ENCODE data around the gene ISM1.
A peak's percentile ranks its signal among the peaks of the same experiment; 100 is the strongest.

ISM1 gene

DNA sequence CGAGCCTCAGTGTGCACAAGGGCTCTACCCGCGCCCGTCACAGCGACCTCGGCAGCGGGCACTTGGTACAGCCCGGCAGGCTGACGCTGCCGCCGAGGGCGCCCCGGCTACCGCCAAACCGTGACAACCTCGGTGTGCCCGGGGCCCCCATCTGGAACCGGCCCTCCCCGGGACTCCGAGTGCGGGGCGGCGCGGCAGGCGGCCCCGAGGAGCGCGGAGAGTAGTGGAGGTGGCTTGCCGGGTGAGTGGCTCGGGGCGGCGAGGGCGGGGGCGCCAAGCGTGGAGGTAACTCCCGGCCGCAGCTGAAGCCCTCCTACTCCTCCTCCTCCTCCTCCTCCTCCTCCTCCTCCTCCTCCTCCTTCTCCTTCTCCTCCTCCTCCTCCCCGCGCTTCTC lies at the start of gene ISM1:
ISM1 (plus strand) TSS at position 371 of the 394 bp plus-strand sequence. CDS start 503 bp downstream, outside the sequence.
- Mint-ChIP-seq H3K27me3 (peaks cover 53 to 63% of the 10 kb centered on the region in 2 donors), H3K27ac (no peak within 1 kb of the TSS), H3K36me3 (no peaks in the 10 kb centered on the region), H3K4me3 (peak within 1 kb of the TSS; percentile 74 to 77), H3K9me3 (no peaks in the 10 kb centered on the region), H3K4me1 (peaks cover 9 to 22% of the 10 kb centered on the region in 2 donors)
- peak; percentile 29 to 54 for ATAC-seq (replicated peaks)
- DNase-seq, result peak; percentile 1

DNA sequence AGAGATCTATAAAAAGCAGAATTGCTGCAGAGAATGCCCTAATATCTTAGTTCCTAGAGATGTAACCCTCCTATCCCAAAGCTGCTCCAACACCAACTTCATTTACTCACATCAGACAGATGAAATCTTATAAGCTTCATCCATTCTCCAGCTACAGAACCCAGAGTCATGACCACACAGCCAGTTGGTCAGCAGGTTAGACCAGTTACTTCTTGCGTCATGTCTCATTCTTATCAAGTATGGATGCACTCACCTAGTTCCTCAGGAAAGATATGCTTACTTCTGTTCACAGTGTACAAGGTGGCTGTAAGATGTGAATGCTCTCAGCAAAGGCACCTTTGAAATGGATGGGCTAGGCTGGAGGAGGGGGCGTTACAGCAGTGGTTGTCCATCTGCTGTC lies 47.9 kb upstream of the ISM1 start:
- Mint-ChIP-seq H3K27ac (no peak overlapping the region), H3K9me3 (peaks cover 9 to 12% of the 10 kb centered on the region in 2 donors), H3K27me3 (peaks cover 12 to 13% of the 10 kb centered on the region in 2 donors), H3K36me3 (no peaks in the 10 kb centered on the region), H3K4me3 (no peak overlapping the region), H3K4me1 (no peaks in the 10 kb centered on the region)
- ATAC-seq (replicated peaks) (no peak), DNase-seq (no peak)

DNA sequence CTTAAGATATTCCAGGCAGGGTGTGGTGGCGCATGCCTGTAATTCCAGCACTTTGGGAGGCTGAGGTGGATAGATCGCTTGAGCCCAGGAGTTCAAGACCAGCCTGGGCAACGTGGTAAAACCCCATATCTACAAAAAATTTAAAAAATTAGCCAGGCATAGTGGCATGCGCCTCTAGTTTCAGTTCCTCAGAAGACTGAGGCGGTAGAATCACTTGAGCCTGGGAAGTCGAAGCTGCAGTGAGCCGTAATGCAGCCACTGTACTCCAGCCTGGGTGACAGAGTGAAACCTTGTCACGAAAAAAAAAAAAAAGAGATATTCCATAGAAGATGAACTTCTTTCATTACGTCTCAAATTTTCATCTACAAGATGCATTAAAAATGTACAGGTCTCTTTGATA lies 46.7 kb upstream of the ISM1 start:
- Mint-ChIP-seq H3K4me3 (no peak overlapping the region), H3K27me3 (peaks cover 9 to 13% of the 10 kb centered on the region in 2 donors), H3K9me3 (peaks cover 12 to 14% of the 10 kb centered on the region in 2 donors)

DNA sequence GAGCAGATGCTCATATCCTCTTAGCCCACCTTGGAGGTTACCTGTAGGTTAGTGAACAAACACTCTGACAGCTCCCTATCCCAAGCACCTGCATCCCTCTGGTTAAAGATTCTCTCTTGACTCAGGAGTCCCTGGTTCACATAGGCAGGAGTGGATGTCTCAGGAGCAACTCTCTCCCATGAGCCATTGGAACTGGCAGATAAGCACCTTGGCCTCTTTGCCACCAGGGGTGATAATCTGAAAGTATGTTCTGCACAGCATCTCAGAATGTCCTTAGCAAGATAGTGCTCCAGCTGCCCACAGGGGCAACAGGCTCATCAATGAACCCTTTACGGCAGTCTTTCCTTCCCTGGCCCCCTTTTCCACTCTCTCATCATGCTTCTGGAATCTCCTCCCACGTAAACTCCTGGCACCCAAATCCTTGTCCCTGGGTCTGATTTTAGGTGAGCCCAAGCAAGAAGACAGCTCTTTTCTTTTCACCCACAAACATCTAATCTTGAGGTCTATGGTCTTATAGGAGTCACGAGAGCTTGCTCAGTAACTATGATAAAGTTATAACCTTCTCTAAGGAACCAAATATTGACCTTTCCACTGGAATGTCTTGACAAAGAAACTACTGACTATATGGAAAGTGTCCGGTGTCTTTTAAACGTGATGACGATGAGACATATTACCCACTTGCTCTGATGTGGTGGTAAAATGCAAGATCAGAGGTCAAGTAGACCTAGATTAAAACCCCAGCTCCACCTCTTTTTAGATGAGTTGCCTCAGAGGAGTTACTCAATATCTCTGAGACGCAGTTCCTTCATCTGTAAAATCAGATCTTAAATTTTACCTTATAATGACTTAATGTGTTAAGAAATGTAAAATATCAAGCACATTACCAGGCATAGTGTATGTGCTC lies 39.8 kb upstream of the ISM1 start:
- ATAC-seq (replicated peaks) (no peak), DNase-seq (no peak)
- H3K36me3 Mint-ChIP-seq, result no peaks in the 10 kb centered on the region
- no peak overlapping the region for H3K27ac Mint-ChIP-seq
- peaks cover 14 to 16% of the 10 kb centered on the region in 2 donors for H3K27me3 Mint-ChIP-seq
- H3K9me3 Mint-ChIP-seq, result peaks cover 8 to 14% of the 10 kb centered on the region in 2 donors
- no peaks in the 10 kb centered on the region for H3K4me1 Mint-ChIP-seq
- H3K4me3 Mint-ChIP-seq, result no peak overlapping the region

More for the DNA sequence above, 46.7 kb upstream of the ISM1 start:
- ATAC-seq (replicated peaks) (peak in 1 of 2 donors; percentile 36), DNase-seq (no peak)
- Mint-ChIP-seq H3K4me1 (no peaks in the 10 kb centered on the region), H3K27ac (no peak overlapping the region), H3K36me3 (no peaks in the 10 kb centered on the region)

DNA sequence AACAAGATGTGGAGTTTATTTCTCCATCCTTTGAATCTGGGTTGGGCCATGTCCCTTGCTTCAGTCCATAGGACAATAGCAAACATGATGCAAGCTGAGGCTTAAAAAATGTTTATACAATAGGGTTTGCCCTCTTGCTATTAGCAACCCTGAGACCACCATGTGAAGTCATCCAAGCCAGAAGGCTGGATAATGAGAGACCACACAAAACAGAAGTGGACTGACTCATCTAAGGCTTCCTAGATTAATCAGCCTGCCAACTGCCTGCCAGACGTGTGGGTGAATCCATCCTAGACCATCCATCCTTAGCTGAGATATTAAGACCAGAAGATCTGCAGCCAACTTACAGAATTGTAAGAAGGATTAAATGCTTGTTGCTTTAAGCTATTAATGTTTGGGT lies 38.1 kb upstream of the ISM1 start:
- ATAC-seq (replicated peaks), result peak in 1 of 2 donors; percentile 31
- H3K27me3 Mint-ChIP-seq, result peaks cover 14 to 19% of the 10 kb centered on the region in 2 donors

DNA sequence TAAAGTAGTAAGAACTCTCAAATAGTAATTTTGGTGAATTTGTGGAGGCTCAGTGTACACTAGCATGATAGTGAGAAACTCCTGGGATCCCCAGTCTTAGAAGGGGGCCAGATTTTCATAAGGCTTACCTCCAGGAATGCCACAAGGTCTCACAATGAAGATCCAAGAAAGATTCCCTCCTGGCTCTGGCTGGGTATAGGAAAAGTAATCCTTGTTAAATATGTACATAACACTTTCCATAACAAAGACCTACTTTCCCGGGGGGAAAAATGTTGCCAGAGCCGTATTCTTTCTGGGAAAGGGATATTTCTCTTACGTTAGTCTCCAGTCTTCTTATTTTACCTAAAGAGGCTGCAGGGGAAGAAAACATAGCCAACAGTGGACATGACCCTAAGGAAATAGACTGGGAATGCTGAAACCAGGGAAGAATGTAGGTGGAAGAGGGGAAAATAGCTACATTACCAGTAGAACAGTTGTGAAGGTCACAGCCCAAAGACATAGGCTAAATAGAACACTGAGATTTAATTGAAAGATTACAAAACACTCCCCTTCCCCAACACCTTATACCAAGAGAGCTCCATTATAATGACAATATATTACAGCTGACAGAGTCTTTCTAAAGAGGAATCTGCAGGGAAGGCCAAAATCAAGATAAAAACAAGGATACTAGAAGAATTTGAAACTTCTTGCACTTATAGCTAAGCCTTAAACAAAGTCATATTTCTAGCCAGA lies 34.9 kb upstream of the ISM1 start:
- H3K27me3 Mint-ChIP-seq, result peaks cover 14 to 17% of the 10 kb centered on the region in 2 donors
- peaks cover 0 to 3% of the 10 kb centered on the region in 2 donors for H3K36me3 Mint-ChIP-seq
- peaks cover 12% of the 10 kb centered on the region in 2 donors for H3K9me3 Mint-ChIP-seq
- no peak overlapping the region for H3K27ac Mint-ChIP-seq
- no peak for ATAC-seq (replicated peaks)
- H3K4me3 Mint-ChIP-seq, result no peak overlapping the region
- DNase-seq, result no peak
- no peaks in the 10 kb centered on the region for H3K4me1 Mint-ChIP-seq

More for the DNA sequence above, 38.1 kb upstream of the ISM1 start:
- peaks cover 0 to 3% of the 10 kb centered on the region in 2 donors for H3K36me3 Mint-ChIP-seq
- H3K4me1 Mint-ChIP-seq, result no peaks in the 10 kb centered on the region
- DNase-seq, result no peak
- peaks cover 12 to 17% of the 10 kb centered on the region in 2 donors for H3K9me3 Mint-ChIP-seq
- H3K4me3 Mint-ChIP-seq, result no peak overlapping the region
- no peak overlapping the region for H3K27ac Mint-ChIP-seq

DNA sequence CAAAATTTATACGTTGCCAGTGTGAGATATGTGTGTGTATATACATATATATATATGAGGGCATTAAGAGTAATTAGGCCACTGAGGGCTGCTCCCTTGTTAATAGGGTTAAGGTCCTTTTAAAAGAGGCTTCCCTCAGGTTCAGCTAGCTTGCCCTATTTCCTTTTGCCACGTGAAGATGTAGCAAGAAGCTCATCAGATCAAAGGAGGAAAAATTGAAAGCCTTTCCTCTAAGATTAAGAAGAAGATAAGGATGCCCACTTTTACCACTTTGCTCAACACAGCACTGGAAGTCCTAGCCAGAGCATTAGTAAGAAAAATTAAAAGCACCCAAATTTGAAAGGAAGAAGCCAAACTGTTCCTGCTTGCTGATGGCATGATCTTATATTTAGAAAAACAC lies 33.2 kb upstream of the ISM1 start:
- Mint-ChIP-seq H3K4me1 (no peaks in the 10 kb centered on the region), H3K9me3 (peaks cover 12% of the 10 kb centered on the region in 2 donors), H3K27me3 (peaks cover 14 to 17% of the 10 kb centered on the region in 2 donors), H3K27ac (no peak overlapping the region), H3K4me3 (no peak overlapping the region), H3K36me3 (peaks cover 0 to 3% of the 10 kb centered on the region in 2 donors)
- ATAC-seq (replicated peaks) (no peak), DNase-seq (no peak)

DNA sequence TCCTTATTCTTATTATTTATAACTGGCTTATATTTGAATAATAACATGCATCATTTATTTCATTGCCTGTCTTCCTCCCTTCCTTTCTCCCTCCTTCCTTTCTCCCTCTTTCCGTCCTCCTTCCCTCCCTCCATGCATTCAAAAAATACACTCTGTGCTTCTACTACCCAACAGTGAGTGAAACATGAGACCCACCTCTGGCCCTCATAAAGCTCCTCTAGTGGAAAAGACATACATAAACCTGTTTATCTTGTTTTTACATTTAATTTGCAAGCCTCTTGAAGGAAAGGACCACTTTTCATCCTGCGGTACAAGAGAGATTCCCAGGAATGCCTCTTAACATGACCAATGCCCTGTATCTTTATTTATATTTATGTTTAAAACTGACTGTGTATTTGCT lies 21.8 kb upstream of the ISM1 start:
- H3K36me3 Mint-ChIP-seq, result no peaks in the 10 kb centered on the region
- peaks cover 0 to 5% of the 10 kb centered on the region in 2 donors for H3K27me3 Mint-ChIP-seq
- peaks cover 0 to 4% of the 10 kb centered on the region in 2 donors for H3K9me3 Mint-ChIP-seq
- ATAC-seq (replicated peaks) (no peak), DNase-seq (no peak)
- H3K4me3 Mint-ChIP-seq, result no peak overlapping the region
- no peak overlapping the region for H3K27ac Mint-ChIP-seq
- H3K4me1 Mint-ChIP-seq, result no peaks in the 10 kb centered on the region

DNA sequence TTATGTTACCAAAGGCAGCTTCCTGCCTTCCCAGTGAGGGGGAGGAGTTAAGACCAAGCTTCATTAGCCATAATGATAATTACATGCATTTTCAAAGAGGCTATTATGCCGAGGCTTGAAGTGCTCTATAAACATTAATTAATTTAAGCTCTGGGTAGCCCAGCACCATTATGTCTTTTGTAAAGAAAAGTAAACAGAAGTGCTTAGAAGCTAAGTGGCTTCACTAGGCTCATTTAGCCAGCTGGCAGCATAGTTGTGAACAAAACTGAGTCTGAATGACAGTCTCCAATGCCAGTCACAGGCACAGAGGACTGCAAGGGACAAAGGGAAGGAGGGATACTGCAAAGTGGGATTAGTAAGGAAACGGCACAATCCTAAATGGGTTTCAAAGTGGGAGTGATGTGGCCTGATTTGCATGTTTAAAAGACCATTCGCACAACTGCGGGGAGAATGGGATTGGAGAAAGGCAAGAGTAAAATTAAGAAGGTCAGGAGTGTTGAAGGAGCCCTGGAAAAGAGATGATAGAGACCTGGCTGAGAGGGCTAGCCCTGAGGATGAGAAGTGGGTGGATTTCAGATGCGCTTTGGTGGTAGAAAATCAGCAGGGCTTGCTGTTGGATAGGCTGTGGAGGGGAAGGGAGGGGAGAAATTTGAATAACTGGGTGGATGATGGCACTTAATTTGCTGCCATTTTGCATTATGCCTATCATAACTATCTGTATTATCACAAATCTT lies 20.1 kb upstream of the ISM1 start:
- no peaks in the 10 kb centered on the region for H3K4me1 Mint-ChIP-seq
- peaks cover 0 to 4% of the 10 kb centered on the region in 2 donors for H3K9me3 Mint-ChIP-seq
- peaks cover 5 to 11% of the 10 kb centered on the region in 2 donors for H3K27me3 Mint-ChIP-seq
- ATAC-seq (replicated peaks) (no peak), DNase-seq (no peak)
- H3K27ac Mint-ChIP-seq, result no peak overlapping the region
- no peaks in the 10 kb centered on the region for H3K36me3 Mint-ChIP-seq
- no peak overlapping the region for H3K4me3 Mint-ChIP-seq

DNA sequence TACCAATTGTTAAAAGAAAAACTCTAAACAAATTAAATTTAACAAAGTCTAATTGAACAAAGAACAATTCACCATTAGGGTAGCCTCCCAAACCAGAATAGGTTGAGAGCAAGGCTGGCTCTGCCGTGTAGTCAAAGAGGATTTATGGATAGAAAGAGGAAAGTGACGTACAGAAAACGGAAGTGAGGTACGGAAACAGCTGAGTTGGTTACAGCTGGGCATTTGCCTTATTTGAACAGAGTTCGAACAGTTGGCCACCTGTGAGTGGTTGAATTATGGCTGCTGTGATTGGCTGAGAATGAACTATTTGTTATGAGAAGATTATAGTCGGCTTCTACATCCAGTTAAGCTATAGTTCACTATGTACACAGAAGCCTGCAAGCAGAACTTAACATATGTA lies 18.5 kb upstream of the ISM1 start:
- Mint-ChIP-seq H3K27ac (no peak overlapping the region), H3K4me3 (no peak overlapping the region), H3K27me3 (peaks cover 10 to 21% of the 10 kb centered on the region in 2 donors), H3K4me1 (no peaks in the 10 kb centered on the region), H3K9me3 (peaks cover 0 to 4% of the 10 kb centered on the region in 2 donors), H3K36me3 (no peaks in the 10 kb centered on the region)
- peak; percentile 31 to 38 for ATAC-seq (replicated peaks)
- DNase-seq, result no peak

DNA sequence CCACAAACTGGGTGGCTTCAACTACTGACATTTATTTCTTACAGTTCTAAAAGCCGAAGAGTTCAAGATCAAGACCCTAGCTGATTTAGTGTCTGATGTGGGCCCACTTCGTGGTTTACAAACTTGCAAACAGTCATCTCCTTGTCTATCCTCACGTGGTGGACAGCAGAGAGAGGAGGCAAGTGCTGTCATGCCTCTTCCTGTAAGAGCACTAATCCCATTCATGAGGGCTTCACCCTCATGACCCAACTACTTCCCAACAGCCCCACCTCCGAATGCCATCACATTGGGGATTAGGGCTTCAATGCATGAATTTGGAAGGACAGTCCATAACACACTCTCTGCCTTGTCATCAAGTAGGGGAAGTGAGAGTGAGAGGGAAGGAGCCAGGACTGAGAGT lies 15.6 kb upstream of the ISM1 start:
- no peaks in the 10 kb centered on the region for H3K4me1 Mint-ChIP-seq
- H3K36me3 Mint-ChIP-seq, result no peaks in the 10 kb centered on the region
- H3K4me3 Mint-ChIP-seq, result no peak overlapping the region
- ATAC-seq (replicated peaks) (no peak), DNase-seq (no peak)
- no peak overlapping the region for H3K27ac Mint-ChIP-seq
- peaks cover 0 to 3% of the 10 kb centered on the region in 2 donors for H3K9me3 Mint-ChIP-seq
- H3K27me3 Mint-ChIP-seq, result peaks cover 10 to 18% of the 10 kb centered on the region in 2 donors

DNA sequence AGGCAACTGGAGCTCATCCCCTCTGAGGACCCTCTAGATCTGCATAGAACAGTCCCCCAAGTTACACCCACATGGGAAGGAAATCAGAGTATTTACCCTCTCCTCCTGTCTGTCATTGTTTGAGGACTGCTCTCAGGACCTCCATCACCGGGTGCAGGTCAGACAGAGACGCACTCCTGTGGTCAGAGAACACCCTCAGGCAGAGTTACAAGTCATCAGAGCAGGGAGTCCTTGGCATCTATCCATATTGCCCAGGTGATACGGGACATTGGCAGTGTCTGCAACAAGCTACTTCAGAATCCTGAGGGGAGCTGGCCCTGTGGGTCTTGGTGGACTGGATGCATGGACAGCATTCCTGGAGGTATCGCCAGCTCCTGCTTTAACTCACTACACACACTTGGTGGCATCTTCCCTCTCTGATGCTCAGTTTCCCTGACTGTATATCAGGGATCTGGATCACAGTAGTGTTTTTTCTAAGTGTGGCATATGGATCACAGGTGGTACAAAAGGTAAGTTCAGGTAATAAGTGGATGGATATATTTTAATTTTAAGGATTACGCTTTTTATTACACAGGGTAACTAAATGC lies 15.1 kb upstream of the ISM1 start:
- Mint-ChIP-seq H3K9me3 (peaks cover 0 to 3% of the 10 kb centered on the region in 2 donors), H3K27me3 (peaks cover 10 to 18% of the 10 kb centered on the region in 2 donors), H3K27ac (no peak overlapping the region), H3K4me1 (no peaks in the 10 kb centered on the region), H3K36me3 (no peaks in the 10 kb centered on the region), H3K4me3 (no peak overlapping the region)
- DNase-seq (no peak), ATAC-seq (replicated peaks) (no peak)

DNA sequence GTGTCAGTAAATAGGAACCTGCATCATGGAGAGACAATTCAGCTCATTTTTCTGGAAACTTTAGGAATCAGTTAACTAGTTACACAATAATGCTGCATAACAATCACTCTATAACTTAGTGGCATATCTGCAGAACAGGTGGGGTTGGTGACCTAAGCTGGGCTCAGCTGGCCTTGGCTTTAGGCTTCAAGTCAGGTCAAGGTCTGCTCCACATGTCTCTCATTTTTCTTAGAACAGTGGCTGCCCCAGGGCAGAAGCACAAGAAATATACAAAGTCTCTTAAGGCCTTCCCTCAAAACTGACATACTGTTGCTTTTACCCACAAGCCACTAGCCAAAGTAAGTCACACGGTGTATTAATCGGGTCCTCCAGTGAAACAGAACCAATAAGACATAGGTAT lies 14.1 kb upstream of the ISM1 start:
- Mint-ChIP-seq H3K4me3 (no peak overlapping the region), H3K9me3 (peaks cover 0 to 3% of the 10 kb centered on the region in 2 donors), H3K4me1 (no peaks in the 10 kb centered on the region), H3K27me3 (peaks cover 10 to 18% of the 10 kb centered on the region in 2 donors), H3K36me3 (no peaks in the 10 kb centered on the region), H3K27ac (no peak overlapping the region)
- DNase-seq (no peak), ATAC-seq (replicated peaks) (no peak)

Measured in stimulated activated naive B cell treated with anti-CD40 and anti-IgM and Interleukin-4, amounts not matched to agents 10 μg/mL and 1 μg/mL and 100 μg/mL, for 72 hours (primary cell).